ENCODE results near the gene OR10AG1. TPM values are rescaled to one million over a fixed set of nuclear protein-coding genes. Genes with fewer than 3 reads are reported as not detected.

OR10AG1 gene
- total RNA-seq, 1 donor from 2014 or later = 0.09 TPM

GRCh38 chr11:55936300-55936699 is 33.4 kb downstream of the OR10AG1 start, which contains the start of gene OR5I1:
TSS of gene OR5I1 (minus strand) at chr11:55936400. CDS start at chr11:55936400, 0 bp downstream.
- DNase-seq (ENCODE audit: low read depth, low spot score) = no peak
- Mint-ChIP-seq H3K36me3 (ENCODE audit: low read depth) (no peaks in the 10 kb centered on the region), H3K27ac (ENCODE audit: unreplicated experiment) (no peak within 1 kb of the TSS)

DNA sequence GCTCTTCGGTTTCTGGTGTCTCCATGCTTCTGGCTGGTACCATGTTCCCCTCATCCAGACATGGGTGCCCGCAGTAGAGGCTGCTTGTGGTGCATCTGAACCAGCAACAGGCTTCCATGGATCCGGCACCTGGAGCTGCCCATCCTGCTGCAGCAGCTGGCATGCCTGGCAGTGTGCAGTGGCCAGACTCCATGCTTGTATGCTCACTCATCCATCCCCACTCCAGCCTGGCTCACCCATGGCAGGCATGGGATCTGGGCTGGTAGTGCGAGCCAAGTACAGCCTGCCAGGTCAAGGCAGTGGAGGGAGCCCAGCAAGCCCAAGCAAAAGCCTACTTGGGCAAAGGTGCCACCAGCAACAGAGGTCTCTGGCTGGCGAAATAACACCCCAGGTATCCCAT is 49.2 kb downstream of the OR10AG1 start:
- H3K27ac Mint-ChIP-seq (ENCODE audit: unreplicated experiment) = no peak overlapping the region
- TF ChIP-seq CTCF (conservative IDR thresholded peaks at IDR 0.05) = no peak
- DNase-seq (ENCODE audit: low read depth, low spot score) = no peak
- no peaks in the 10 kb centered on the region for H3K27me3 Mint-ChIP-seq (ENCODE audit: low read depth)
- no peaks in the 10 kb centered on the region for H3K36me3 Mint-ChIP-seq (ENCODE audit: low read depth)
- no peaks in the 10 kb centered on the region for H3K4me1 Mint-ChIP-seq
- H3K9me3 Mint-ChIP-seq = peaks cover 4% of the 10 kb centered on the region
- H3K4me3 Mint-ChIP-seq = no peak overlapping the region

More at GRCh38 chr11:55936300-55936699, 33.4 kb downstream of the OR10AG1 start, which contains the start of gene OR5I1:
- no peak for TF ChIP-seq CTCF (conservative IDR thresholded peaks at IDR 0.05)
- Mint-ChIP-seq H3K4me3 (no peak within 1 kb of the TSS), H3K9me3 (no peaks in the 10 kb centered on the region), H3K4me1 (no peaks in the 10 kb centered on the region), H3K27me3 (ENCODE audit: low read depth) (peaks cover 16% of the 10 kb centered on the region)

Other genes with a start within 250 kb of the OR10AG1 start
- gene OR5D13, start 196.5 kb downstream of the OR10AG1 start, total RNA-seq = not detected in 2 replicates
- not detected in 2 replicates for gene OR5D14, start 174.4 kb downstream of the OR10AG1 start, total RNA-seq
- not detected in 2 replicates for gene OR5L1, start 158.6 kb downstream of the OR10AG1 start, total RNA-seq
- gene OR5D18, start 150.3 kb downstream of the OR10AG1 start, total RNA-seq = not detected in 2 replicates
- not detected in 2 replicates for gene OR5L2, start 142.7 kb downstream of the OR10AG1 start, total RNA-seq
- gene OR5D16, start 131.2 kb downstream of the OR10AG1 start, total RNA-seq = not detected in 2 replicates
- gene TRIM51, start 86.6 kb downstream of the OR10AG1 start, total RNA-seq = not detected in 2 replicates
- gene OR5W2, start 55.4 kb downstream of the OR10AG1 start, total RNA-seq = not detected in 2 replicates
- gene OR5I1, start 33.5 kb downstream of the OR10AG1 start, total RNA-seq = not detected in 2 replicates
- gene OR5F1, start 24.7 kb upstream of the OR10AG1 start, total RNA-seq = not detected in 2 replicates
- gene OR5AS1, start 57.7 kb upstream of the OR10AG1 start, total RNA-seq = not detected in 2 replicates
- gene OR8I2, start 123.4 kb upstream of the OR10AG1 start, total RNA-seq = not detected in 2 replicates
- gene OR8H2, start 133.7 kb upstream of the OR10AG1 start, total RNA-seq = not detected in 2 replicates
- gene OR8H3, start 152.4 kb upstream of the OR10AG1 start, total RNA-seq = not detected in 2 replicates
- not detected in 2 replicates for gene OR8J3, start 170.3 kb upstream of the OR10AG1 start, total RNA-seq
- gene OR8K5, start 190.4 kb upstream of the OR10AG1 start, total RNA-seq = not detected in 2 replicates
- not detected in 2 replicates for gene OR5J2, start 206.7 kb upstream of the OR10AG1 start, total RNA-seq

Measured in neural crest cell (in vitro differentiated cells).